ENCODE measurements around the gene PKN2. TPM values are rescaled to one million over a fixed set of nuclear protein-coding genes. Genes with fewer than 3 reads are reported as not detected.
"Not testable (repeated sequence)": the region's sequence is repeated elsewhere in the genome, so short reads cannot be mapped to it uniquely, and the experiment has no call there.

Gene PKN2
- polyA plus RNA-seq, 3 donors = 57.3 to 83.4 (median 66.9) TPM

DNA sequence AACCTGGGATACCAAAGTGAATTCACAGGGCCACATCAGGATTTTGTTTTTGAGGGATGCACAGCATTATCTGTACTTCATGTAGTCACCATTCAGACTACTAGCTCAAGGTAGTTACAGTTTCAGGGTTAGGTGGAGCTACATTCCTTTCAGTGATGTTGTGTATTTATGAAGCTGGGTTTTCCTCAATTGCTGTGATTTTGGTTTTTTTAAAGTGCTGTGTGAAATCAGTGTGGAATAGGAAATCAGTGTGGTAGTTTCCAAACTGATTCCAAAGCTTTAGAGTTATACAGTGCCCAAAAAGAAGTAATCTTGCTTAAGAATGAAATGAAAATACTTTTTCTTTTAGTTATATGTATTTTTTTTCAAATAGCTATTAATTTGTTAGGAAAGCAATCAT is 95.8 kb downstream of the PKN2 start:
- no peak for DNase-seq

- DNase-seq = no peak
Observed at GRCh38 chr1:88780485-88780884, 96.4 kb downstream of the PKN2 start.

DNA sequence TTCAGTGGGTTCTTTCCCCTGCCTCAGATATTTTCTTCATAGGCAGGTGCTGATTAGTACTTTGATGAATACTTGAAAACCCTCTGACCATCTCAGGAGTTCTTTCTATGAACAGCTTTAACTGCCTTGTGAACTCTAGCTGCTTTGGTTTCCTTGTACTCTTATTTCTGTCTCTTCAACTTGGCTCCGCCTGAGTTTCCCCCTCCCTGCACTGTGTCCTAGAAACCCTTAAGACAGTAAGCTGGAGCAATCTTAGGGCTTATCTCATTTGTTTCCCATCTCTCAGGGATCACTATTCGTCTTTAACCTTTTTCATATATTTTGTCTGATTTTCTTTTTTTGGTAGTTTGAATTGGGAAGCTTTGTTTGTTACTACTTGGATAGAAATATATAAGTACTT is 99.1 kb downstream of the PKN2 start:
- DNase-seq = no peak

DNA sequence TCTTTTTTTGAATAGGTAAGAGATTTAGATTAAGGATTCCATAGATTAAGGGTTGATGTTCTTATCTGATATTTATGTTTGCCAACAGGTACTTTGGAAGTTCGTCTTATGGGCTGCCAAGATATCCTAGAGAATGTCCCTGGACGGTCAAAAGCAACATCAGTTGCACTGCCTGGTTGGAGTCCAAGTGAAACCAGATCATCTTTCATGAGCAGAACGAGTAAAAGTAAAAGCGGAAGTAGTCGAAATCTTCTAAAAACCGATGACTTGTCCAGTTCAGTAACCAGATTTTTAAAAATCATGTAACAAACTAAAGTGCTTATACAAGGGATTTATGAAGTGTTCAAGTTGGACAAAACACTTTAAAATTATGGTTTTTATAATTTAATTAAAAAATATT is 100.5 kb downstream of the PKN2 start:
- DNase-seq = no peak

DNA sequence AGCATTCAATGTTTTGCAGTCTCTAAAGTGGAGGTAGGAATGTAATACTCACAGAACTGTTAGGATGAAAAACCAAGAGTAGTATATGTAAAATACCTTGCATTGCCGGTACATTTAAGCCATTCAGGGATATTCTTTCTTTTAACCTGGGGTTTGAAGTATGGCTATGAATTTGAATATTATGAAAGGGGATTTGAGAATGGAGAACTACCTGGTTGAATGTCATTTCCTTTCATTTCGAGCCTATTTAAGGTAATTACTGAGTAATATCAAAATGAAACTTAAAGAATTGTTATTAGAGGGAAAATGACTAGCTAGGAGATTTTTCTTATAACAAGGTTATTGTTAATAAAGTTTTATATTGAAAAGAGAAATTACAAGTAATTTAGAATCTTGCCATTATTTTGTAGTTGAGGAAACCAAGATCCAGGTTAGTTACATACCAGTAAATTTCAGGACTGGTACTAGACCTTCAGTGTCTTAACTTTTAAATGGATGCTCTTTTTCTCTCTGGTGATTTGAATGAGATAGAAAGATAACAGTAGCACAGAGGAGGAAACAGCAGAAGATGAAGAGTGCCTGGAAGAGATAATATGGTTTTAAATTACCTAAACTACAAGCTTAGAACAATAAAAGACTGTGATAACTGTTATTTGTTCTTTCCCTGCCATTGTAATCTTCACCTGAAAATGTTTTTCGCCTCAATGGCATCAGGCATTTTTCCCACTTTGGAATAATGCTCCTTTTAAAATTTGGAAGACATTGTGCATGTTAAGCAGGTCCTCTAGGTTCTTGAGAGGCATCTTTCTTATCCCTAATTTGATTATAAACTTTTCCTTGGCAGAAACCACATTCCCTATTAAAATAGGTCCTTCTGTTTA is 103.2 kb downstream of the PKN2 start:
- no peak for DNase-seq

DNA sequence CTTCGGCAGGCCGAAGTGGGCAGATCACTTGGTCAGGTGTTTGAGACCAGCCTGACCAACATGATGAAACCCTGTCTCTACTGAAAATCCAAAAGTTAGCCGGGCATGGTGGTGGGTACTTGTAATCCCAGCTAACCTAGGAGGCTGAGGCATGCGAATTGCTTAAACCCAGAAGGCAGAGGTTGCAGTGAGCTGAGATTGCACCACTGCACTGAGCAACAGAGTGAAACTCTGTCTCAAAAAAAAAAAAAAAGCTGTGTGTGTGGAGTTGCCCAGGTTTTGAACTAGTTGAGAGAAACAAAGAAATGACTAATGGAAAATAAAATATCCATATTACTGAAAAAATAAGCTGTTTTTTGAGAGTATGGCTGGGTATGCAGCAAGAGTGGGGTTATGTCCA is 107.1 kb downstream of the PKN2 start:
- no peak for DNase-seq

GRCh38 chr1:88799491-88799890 is 115.4 kb downstream of the PKN2 start:
- DNase-seq = no peak

DNA sequence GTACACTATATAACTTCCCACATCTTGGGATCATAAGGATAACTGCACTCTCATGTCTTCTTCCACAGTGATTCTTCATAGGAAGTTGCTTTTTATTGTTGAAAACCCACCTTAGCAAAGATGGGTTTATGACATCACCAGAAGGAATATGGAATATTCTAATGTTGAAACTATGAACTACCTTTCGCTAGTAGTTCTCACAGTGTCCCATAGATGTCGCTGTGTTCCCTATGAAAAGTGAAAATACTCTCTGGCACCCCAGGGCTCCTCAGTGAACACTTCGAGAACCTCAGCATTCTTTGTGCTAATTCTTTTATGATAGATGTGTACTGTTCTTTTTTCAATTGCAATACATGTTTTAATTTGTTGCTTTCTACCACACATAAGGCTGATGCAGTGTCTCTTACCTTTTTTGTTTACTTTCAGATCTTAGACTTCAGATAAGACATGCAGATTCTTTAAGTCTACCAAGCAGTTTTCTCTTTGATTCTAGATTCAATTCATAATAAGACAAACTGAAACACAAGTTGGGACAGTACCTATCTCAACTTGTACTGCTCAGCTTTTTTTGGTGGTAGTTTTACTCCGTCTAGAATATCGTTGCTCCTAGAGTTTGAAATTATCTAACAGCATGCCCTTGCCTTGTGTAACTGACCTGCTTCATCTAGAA is 116.4 kb downstream of the PKN2 start:
- no peak for DNase-seq

GRCh38 chr1:88801575-88802208 is 117.6 kb downstream of the PKN2 start:
- DNase-seq = no peak

DNA sequence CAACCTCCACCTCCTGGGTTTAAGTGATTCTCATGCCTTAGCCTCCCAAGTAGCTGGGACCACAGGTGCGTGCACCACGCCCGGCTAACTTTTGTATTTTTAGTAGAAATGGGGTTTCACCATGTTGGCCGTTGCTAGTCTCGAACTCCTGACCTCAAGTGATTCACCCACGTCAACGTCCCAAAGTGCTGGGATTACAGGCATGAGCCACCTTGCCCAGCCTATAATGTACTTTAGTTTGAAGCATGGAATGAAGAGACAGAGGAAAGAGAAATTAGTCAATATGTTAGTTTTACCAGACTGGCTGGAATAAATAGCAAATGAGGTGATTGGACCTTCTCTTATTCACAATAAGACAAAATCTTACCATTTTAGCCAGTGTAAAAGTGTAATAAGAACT is 118.3 kb downstream of the PKN2 start:
- no peak for DNase-seq

DNA sequence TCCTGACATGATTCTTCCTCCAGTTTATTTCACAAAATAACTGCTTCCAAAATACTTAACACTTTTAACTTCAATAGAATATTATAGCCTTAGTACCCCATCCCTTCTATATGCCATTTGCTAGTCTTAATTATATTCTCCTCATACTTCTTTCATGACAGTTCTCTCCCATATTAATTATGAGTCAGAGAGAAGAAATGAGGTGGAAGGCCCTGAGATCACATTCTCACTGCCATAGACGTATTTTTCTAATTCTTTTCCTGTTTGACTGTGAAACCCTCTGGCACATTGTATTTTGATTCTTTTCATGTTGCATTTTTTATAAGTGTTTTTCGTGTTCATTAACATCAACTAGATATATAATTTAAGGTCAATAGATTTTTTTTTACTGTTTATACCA is 118.9 kb downstream of the PKN2 start:
- no peak for DNase-seq

GRCh38 chr1:88803444-88803843 is 119.4 kb downstream of the PKN2 start:
- DNase-seq = no peak

- no peak for DNase-seq
Observed at GRCh38 chr1:88812366-88812765, 128.3 kb downstream of the PKN2 start.

- DNase-seq = no peak
Observed at GRCh38 chr1:88813471-88813870, 129.4 kb downstream of the PKN2 start.

GRCh38 chr1:88819642-88820041 is 135.6 kb downstream of the PKN2 start:
- not testable (repeated sequence) for DNase-seq

DNA sequence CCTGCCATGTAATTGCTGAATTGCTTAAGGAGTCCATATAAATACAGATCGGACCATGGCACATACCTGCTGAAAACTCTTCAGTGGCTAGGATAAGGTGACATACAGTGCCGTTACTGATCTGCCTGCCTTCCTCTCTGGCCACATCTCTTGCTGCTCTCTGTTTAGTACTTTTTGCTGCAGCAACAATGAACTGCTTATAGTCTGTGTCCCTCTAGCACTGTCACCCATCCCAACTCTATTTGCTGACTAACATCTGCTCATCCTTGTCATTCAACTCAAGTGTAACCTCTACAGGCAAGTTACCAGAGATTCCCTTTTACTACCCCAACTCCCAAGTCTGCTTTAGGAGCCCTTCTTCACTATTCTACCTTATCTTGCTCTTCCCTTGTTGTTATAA is 141.6 kb downstream of the PKN2 start:
- no peak for DNase-seq

- DNase-seq = no peak
Observed at GRCh38 chr1:88847643-88848042, 163.6 kb downstream of the PKN2 start.

- no peak for DNase-seq
Observed at GRCh38 chr1:88851303-88852063, 167.4 kb downstream of the PKN2 start.

- no peak for DNase-seq
Observed at GRCh38 chr1:88867743-88868521, 183.9 kb downstream of the PKN2 start.

GRCh38 chr1:88869644-88870043 is 185.6 kb downstream of the PKN2 start:
- not testable (repeated sequence) for DNase-seq

DNA sequence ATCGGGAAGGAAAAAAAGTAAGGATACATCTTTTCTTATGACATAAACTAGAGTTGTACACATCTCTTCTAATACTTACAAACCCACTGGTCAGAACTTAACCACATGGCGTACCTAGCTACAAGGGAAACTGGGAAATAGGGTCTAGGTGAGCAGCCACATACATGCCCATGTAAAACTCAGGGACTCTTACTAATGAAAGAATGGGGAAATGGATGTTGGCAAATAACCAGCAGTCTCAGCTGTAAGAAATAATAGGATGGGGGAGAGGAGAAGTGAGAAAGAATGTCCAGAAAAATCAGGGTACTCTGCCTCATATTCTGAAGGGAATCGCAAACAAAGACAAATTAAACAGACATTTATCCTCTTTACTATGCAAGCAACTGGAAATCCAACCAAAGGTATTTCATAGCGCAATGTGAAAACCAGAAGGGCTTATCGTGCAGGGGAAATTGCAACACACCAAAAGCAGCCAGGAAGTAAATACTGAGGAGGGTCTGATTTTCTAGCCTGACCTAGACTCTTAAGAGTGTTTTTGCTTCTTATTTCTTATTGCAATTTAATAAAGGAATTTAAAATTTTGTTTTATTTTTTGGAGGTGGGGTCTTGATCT is 189.8 kb downstream of the PKN2 start:
- no peak for DNase-seq

Data from renal pelvis (tissue), 4 donors.